ENCODE data around the gene LBHD2.
A peak's percentile ranks its signal among the peaks of the same experiment; 100 is the strongest.

The LBHD2 gene

GRCh38 chr14:103126873-103127304, 42.9 kb downstream of the LBHD2 start:
- H3K4me3 ChIP-seq (ENCODE audit: low read length): no peak overlapping the region
- TF ChIP-seq CTCF (IDR thresholded peaks at IDR 0.05; ENCODE audit: insufficient read depth, low read depth, low read length, missing control alignments): no peak
- DNase-seq (ENCODE audit: low read depth): peak; percentile 87

- TF ChIP-seq CTCF (IDR thresholded peaks at IDR 0.05; ENCODE audit: insufficient read depth, low read depth, low read length, missing control alignments): peak; percentile 3
- H3K4me3 ChIP-seq (ENCODE audit: low read length): no peak overlapping the region
- no peak for DNase-seq (ENCODE audit: low read depth)
Measured at GRCh38 chr14:103127356-103127755, 43.3 kb downstream of the LBHD2 start.

GRCh38 chr14:103127861-103128598, 44.0 kb downstream of the LBHD2 start:
- no peak overlapping the region for H3K4me3 ChIP-seq (ENCODE audit: low read length)
- no peak for TF ChIP-seq CTCF (IDR thresholded peaks at IDR 0.05; ENCODE audit: insufficient read depth, low read depth, low read length, missing control alignments)
- DNase-seq (ENCODE audit: low read depth): no peak

- no peak for TF ChIP-seq CTCF (IDR thresholded peaks at IDR 0.05; ENCODE audit: insufficient read depth, low read depth, low read length, missing control alignments)
- H3K4me3 ChIP-seq (ENCODE audit: low read length): no peak overlapping the region
- peak; percentile 53 for DNase-seq (ENCODE audit: low read depth)
Measured at GRCh38 chr14:103128631-103129300, 44.8 kb downstream of the LBHD2 start.

- H3K4me3 ChIP-seq (ENCODE audit: low read length): no peak overlapping the region
- DNase-seq (ENCODE audit: low read depth): peak; percentile 36
- no peak for TF ChIP-seq CTCF (IDR thresholded peaks at IDR 0.05; ENCODE audit: insufficient read depth, low read depth, low read length, missing control alignments)
Measured at GRCh38 chr14:103129301-103130016, 45.4 kb downstream of the LBHD2 start.

GRCh38 chr14:103130017-103130764, 46.2 kb downstream of the LBHD2 start:
- H3K4me3 ChIP-seq (ENCODE audit: low read length): no peak overlapping the region
- no peak for TF ChIP-seq CTCF (IDR thresholded peaks at IDR 0.05; ENCODE audit: insufficient read depth, low read depth, low read length, missing control alignments)
- DNase-seq (ENCODE audit: low read depth): no peak
